Spinal cord (tissue), 10 donors: ENCODE measurements around the gene FEM1C. TPM values are rescaled to one million over a fixed set of nuclear protein-coding genes. Genes with fewer than 3 reads are reported as not detected.

ENCODE experiments used
- DNase-seq, 6 donors: peaks; one replicate each; pipeline versions ENCODE4 v3.0.0 to v3.0.0-alpha.2; 2013 to 2015; ENCODE audit warnings: low spot score in 6 of 6, low read depth in 4 of 6
- H3K27ac ChIP-seq: one replicate; pipeline ENCODE4 v1.5.1; 2013; ENCODE audit warnings: low read depth, low read length, control low read depth
- H3K27me3 ChIP-seq: one replicate; pipeline ENCODE4 v1.6.1; 2013; ENCODE audit warnings: low read length; ENCODE audit not compliant: control insufficient read depth, insufficient read depth
- H3K36me3 ChIP-seq: one replicate; pipeline ENCODE4 v1.6.1; 2013; ENCODE audit warnings: low read length; ENCODE audit not compliant: control insufficient read depth, insufficient read depth
- H3K4me1 ChIP-seq: one replicate; pipeline ENCODE4 v1.6.1; 2013; ENCODE audit warnings: low read length; ENCODE audit not compliant: control insufficient read depth, insufficient read depth
- H3K4me3 ChIP-seq: one replicate; pipeline ENCODE4 v1.5.1; 2013; ENCODE audit warnings: low read depth, low read length, control low read depth
- H3K9me3 ChIP-seq: one replicate; pipeline ENCODE4 v1.6.1; 2013; ENCODE audit warnings: low read length; ENCODE audit not compliant: control insufficient read depth, insufficient read depth
- WGBS: methylation state at CpG from one replicate; pipeline ENCODE4 v1.1.5; 2013; ENCODE audit warnings: missing lambda C conversion rate; ENCODE audit not compliant: insufficient coverage; 5-methylcytosine and 5-hydroxymethylcytosine counted together
- polyA plus RNA-seq, 2 donors: library from polyadenylated mRNA; unstranded; fragments of 120-200 nt; gene quantifications; one replicate each; pipeline ENCODE4 v1.2.1, GENCODE V29; 2013; ENCODE audit not compliant: insufficient read length in 2 of 2
- total RNA-seq, 2 donors: library from RNA; depleted of rRNA in 1 of 2; stranded (reverse); fragments of 120-200 nt in 1 of 2; fragments of >200 nt in 1 of 2; gene quantifications; one replicate each; pipeline versions ENCODE4 v1.2.3 to v1.2.4, GENCODE V29; 2013 to 2014
- donor health status: healthy.

The FEM1C gene
- total and polyA plus RNA-seq, 4 donors = 15.2 to 46.1 (median 18.3) TPM

DNA sequence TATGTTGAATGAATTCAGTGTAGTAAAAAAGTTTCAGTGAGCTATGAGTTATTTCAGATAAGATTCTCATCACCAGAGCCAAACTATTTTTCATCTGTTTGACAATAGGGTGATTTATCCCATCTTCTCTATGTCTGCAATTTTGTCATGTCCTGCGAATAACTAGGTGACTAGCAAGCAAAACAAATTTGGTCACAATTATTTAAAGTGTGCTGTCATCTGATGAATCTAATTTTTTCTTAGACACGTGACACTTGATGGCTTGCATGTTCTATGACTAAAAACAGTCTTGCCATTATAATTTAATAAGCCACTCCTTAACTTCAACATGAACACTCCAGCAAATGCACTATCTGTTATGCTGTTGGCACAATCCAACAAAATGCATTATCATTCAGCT lies 35.0 kb downstream of the FEM1C start:
- H3K27ac ChIP-seq = no peak overlapping the region
- no peaks in the 10 kb centered on the region for H3K27me3 ChIP-seq
- peak in 1 of 6 donors; percentile 7 for DNase-seq
- no peak overlapping the region for H3K4me3 ChIP-seq
- no peaks in the 10 kb centered on the region for H3K36me3 ChIP-seq
- no peaks in the 10 kb centered on the region for H3K9me3 ChIP-seq
- WGBS = no CpG with 5 or more reads among the region's 2 CpGs
- no peaks in the 10 kb centered on the region for H3K4me1 ChIP-seq

DNA sequence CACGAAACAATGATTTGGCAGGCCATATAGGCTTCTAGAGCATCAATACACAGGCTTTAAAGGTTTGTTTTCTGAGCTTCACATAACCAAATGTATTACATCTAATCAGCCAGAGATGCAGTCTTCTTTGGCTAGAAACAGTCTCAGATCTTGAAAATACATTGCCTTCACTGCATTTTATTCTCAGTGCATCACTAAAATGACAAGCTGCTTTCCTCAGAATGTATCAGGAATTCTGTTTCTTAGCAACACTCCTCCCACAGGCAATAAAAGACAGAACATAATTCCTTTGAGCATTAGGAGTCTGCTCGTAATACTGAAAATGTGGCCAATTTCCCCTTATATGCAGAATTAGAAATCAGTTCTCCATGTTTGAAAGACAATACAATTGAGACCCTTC lies 36.9 kb downstream of the FEM1C start:
- Histone ChIP-seq H3K9me3 (no peaks in the 10 kb centered on the region), H3K27ac (no peak overlapping the region), H3K27me3 (no peaks in the 10 kb centered on the region), H3K4me1 (no peaks in the 10 kb centered on the region), H3K4me3 (no peak overlapping the region), H3K36me3 (no peaks in the 10 kb centered on the region)
- 63% methylated on average over 1 of the region's 2 CpGs for WGBS
- peak in 4 of 6 donors; percentile 19 to 88 (median 55) for DNase-seq

DNA sequence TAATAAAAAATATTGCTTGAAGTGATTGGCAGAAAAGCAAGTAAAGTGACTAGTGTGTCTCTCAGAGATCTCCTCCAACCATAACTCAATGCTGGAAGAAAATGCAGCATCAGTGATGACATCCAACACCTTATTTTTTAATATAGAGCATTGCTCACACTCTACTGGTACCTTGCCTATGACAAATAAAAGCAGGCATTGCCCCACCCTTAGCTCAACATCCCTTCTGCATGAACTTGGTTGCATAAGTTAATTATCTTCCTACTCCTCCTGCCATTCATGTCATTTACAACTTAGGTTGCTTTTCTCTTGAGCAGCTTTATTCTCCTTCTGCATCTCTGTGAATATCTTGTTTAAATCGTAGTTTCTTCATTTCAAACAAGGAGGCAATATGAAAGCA lies 41.2 kb downstream of the FEM1C start:
- Histone ChIP-seq H3K4me1 (no peaks in the 10 kb centered on the region), H3K27me3 (no peaks in the 10 kb centered on the region), H3K4me3 (no peak overlapping the region), H3K27ac (no peak overlapping the region), H3K9me3 (no peaks in the 10 kb centered on the region), H3K36me3 (no peaks in the 10 kb centered on the region)
- DNase-seq = no peak
- WGBS = no CpG with 5 or more reads among the region's 1 CpG

DNA sequence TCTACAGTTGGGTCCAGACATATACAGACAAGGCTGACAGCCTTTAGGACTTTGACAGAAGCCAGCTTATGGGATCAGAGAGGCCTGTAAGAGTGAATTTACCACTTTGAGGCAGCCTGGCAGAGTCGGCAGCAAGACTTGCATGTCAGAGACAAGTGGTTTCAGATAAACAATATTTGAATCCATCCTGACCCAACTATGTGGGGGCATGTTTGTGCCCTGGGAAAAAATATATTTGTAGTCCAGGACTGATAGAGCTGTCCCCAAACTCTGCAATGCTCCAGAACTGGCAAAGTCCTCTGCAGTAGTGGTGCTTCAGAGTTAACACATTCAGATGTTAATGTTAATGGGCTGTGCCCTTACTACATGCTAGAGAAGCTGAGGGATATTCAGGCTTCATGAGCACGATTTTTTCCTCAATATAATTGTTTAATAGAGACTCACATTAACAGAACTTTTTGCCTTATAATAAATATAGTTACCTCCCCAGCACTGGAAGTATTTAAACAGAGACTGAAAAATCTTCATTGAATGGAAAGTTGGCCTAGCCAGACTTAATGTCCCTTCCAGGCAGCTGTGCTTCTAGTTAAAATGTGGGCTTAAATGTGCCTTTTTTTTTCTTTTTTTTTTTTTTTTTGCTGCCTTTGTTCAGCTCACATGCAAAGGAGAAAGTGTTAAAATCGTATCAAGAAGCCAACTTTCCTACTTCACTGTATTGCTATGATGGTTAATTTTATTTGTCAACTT lies 42.9 kb downstream of the FEM1C start:
- Histone ChIP-seq H3K27ac (no peak overlapping the region), H3K4me3 (no peak overlapping the region), H3K36me3 (no peaks in the 10 kb centered on the region), H3K4me1 (no peaks in the 10 kb centered on the region), H3K9me3 (no peaks in the 10 kb centered on the region), H3K27me3 (no peaks in the 10 kb centered on the region)
- no peak for DNase-seq
- no CpG with 5 or more reads among the region's 3 CpGs for WGBS

GRCh38 chr5:115500225-115500624 lies 44.4 kb downstream of the FEM1C start:
- no peak overlapping the region for H3K27ac ChIP-seq
- H3K4me1 ChIP-seq = no peaks in the 10 kb centered on the region
- no peaks in the 10 kb centered on the region for H3K9me3 ChIP-seq
- H3K4me3 ChIP-seq = no peak overlapping the region
- H3K36me3 ChIP-seq = no peaks in the 10 kb centered on the region
- DNase-seq = no peak
- H3K27me3 ChIP-seq = no peaks in the 10 kb centered on the region

- Histone ChIP-seq H3K4me3 (no peak overlapping the region), H3K9me3 (no peaks in the 10 kb centered on the region), H3K27me3 (no peaks in the 10 kb centered on the region), H3K4me1 (no peaks in the 10 kb centered on the region), H3K27ac (no peak overlapping the region), H3K36me3 (no peaks in the 10 kb centered on the region)
- WGBS = 65% methylated on average over 2 of the region's 5 CpGs
- peak in 1 of 6 donors; percentile 74 for DNase-seq
These were observed 47.5 kb downstream of the FEM1C start for GRCh38 chr5:115496936-115497576.

GRCh38 chr5:115494570-115495289 lies 49.8 kb downstream of the FEM1C start:
- DNase-seq = peak in 1 of 6 donors; percentile 23
- 65% methylated on average over 5 of the region's 6 CpGs for WGBS
- Histone ChIP-seq H3K27me3 (no peaks in the 10 kb centered on the region), H3K4me1 (no peaks in the 10 kb centered on the region), H3K4me3 (no peak overlapping the region), H3K36me3 (no peaks in the 10 kb centered on the region), H3K9me3 (no peaks in the 10 kb centered on the region), H3K27ac (no peak overlapping the region)

- Histone ChIP-seq H3K27me3 (no peaks in the 10 kb centered on the region), H3K4me3 (no peak overlapping the region), H3K4me1 (no peaks in the 10 kb centered on the region), H3K36me3 (no peaks in the 10 kb centered on the region), H3K27ac (no peak overlapping the region), H3K9me3 (no peaks in the 10 kb centered on the region)
- 88% methylated on average over 2 of the region's 2 CpGs for WGBS
- no peak for DNase-seq
These were observed 54.0 kb downstream of the FEM1C start for GRCh38 chr5:115490596-115490995.

DNA sequence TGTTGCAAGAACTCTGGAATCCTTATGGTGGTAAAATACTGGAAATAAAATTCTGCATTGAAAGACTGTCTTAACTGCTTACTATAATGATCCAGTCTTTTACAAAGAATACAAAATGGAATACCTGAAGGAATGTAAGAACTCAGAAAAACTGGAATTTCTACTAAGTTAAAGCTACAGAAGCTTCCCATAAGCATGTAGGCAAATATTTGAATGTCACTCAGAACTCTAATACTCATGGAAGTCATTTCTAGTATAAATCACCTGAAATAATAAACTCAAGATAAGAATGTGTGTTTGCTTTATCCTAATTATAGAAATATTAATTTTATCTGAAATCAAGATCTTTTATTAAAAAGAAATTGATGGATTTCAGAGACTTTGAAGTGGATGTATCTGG lies 54.8 kb downstream of the FEM1C start:
- Histone ChIP-seq H3K4me1 (no peaks in the 10 kb centered on the region), H3K27me3 (no peaks in the 10 kb centered on the region), H3K36me3 (no peaks in the 10 kb centered on the region), H3K4me3 (no peak overlapping the region), H3K27ac (no peak overlapping the region), H3K9me3 (no peaks in the 10 kb centered on the region)
- no peak for DNase-seq

GRCh38 chr5:115487756-115488155 lies 56.8 kb downstream of the FEM1C start:
- H3K9me3 ChIP-seq = no peaks in the 10 kb centered on the region
- H3K36me3 ChIP-seq = no peaks in the 10 kb centered on the region
- no peaks in the 10 kb centered on the region for H3K4me1 ChIP-seq
- H3K27ac ChIP-seq = no peak overlapping the region
- no peak for DNase-seq
- no peaks in the 10 kb centered on the region for H3K27me3 ChIP-seq
- no peak overlapping the region for H3K4me3 ChIP-seq
